Measurements from ENCODE around the gene ATP2B3.

ATP2B3 gene

DNA sequence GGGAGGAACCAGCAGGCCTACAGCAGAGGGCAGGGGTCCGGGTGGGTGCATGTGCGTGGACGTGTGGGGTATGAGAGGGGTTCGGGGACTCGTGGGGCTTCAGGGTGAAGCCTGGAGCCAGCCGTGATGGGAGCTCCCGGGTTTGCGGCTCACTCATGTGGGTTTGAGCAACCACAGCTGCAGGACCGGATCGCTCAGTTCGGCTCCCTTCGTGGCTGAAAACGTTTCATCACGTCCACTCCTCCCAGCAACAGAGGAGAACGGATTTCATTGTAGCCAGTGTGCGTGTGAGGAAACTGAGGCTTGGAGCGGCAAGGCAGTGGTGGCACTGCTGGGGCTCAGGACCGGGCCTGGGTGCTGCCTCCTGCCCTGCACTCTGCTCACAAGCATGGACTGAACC, 12.1 kb upstream of the ATP2B3 start:
- Histone ChIP-seq H3K9me3 (ENCODE audit: low read length) (no peaks in the 10 kb centered on the region), H3K27ac (ENCODE audit: low read depth, low read length, poor library complexity, severe bottlenecking) (no peak overlapping the region), H3K79me2 (ENCODE audit: insufficient read depth, low read length) (no peaks in the 10 kb centered on the region), H3K4me1 (ENCODE audit: insufficient read depth, low read length, severe bottlenecking) (no peaks in the 10 kb centered on the region), H3K9ac (ENCODE audit: low read length) (no peak overlapping the region), H3K4me3 (ENCODE audit: low read depth, low read length, poor library complexity, severe bottlenecking) (no peak overlapping the region), H4K20me1 (ENCODE audit: insufficient read depth, low read length) (no peaks in the 10 kb centered on the region), H3K27me3 (ENCODE audit: insufficient read depth, low read length) (no peaks in the 10 kb centered on the region), H3K4me2 (ENCODE audit: low read length) (no peak overlapping the region), H2AFZ (ENCODE audit: low read length) (no peak overlapping the region), H3F3A (ENCODE audit: insufficient read depth, low read length) (no peaks in the 10 kb centered on the region), H3K36me3 (ENCODE audit: insufficient read depth, low read length) (no peaks in the 10 kb centered on the region), H3K9me2 (ENCODE audit: low read depth, low read length) (no peaks in the 10 kb centered on the region)
- no peak for TF ChIP-seq EZH2 (IDR thresholded peaks at IDR 0.05; ENCODE audit: borderline replicate concordance, low read length)
- TF ChIP-seq, protein P1, sequence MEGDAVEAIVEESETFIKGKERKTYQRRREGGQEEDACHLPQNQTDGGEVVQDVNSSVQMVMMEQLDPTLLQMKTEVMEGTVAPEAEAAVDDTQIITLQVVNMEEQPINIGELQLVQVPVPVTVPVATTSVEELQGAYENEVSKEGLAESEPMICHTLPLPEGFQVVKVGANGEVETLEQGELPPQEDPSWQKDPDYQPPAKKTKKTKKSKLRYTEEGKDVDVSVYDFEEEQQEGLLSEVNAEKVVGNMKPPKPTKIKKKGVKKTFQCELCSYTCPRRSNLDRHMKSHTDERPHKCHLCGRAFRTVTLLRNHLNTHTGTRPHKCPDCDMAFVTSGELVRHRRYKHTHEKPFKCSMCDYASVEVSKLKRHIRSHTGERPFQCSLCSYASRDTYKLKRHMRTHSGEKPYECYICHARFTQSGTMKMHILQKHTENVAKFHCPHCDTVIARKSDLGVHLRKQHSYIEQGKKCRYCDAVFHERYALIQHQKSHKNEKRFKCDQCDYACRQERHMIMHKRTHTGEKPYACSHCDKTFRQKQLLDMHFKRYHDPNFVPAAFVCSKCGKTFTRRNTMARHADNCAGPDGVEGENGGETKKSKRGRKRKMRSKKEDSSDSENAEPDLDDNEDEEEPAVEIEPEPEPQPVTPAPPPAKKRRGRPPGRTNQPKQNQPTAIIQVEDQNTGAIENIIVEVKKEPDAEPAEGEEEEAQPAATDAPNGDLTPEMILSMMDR (IDR thresholded peaks at IDR 0.05; ENCODE audit: low read length): no peak

DNA sequence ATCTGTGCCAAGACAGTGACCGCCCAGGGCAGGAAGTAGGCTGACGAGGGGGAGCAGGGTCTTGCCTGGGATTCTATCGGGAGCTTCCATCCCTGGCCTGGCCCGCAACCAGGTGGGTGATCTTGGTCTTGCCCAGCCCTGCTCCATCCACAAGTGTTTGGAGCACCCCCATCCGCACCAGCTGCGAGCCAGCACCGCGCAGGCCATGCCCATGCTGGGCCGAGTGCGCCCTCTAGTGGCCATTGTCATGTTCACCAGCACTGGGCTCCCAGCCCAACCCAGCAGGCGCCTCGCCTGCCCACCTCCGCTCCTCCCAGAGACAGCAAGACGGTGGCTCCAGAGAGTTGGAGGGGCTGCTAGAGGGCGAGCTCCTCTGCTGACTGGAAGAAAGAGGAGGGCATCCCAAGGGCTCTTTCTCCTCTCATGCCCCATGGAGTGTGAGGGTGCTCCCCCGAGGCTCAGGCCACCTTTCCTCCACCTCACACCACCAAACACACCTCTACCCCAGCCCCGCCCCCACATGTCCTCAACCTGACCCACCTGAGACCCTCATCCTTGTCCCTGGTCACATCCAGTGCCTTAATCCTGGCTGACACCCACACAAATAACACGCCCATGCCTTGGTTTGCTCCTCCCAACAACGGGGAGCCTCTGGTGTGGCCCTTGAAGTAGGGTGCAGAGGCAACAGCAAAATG, 9.8 kb upstream of the ATP2B3 start:
- Histone ChIP-seq H3K4me1 (ENCODE audit: insufficient read depth, low read length, severe bottlenecking) (no peaks in the 10 kb centered on the region), H4K20me1 (ENCODE audit: insufficient read depth, low read length) (no peaks in the 10 kb centered on the region), H3F3A (ENCODE audit: insufficient read depth, low read length) (no peaks in the 10 kb centered on the region), H3K9me3 (ENCODE audit: low read length) (no peaks in the 10 kb centered on the region), H3K27ac (ENCODE audit: low read depth, low read length, poor library complexity, severe bottlenecking) (no peak overlapping the region), H3K36me3 (ENCODE audit: insufficient read depth, low read length) (no peaks in the 10 kb centered on the region), H3K9me2 (ENCODE audit: low read depth, low read length) (no peaks in the 10 kb centered on the region), H3K4me3 (ENCODE audit: low read depth, low read length, poor library complexity, severe bottlenecking) (no peak overlapping the region), H3K79me2 (ENCODE audit: insufficient read depth, low read length) (no peaks in the 10 kb centered on the region), H3K4me2 (ENCODE audit: low read length) (no peak overlapping the region), H3K27me3 (ENCODE audit: insufficient read depth, low read length) (no peaks in the 10 kb centered on the region), H2AFZ (ENCODE audit: low read length) (no peak overlapping the region), H3K9ac (ENCODE audit: low read length) (no peak overlapping the region)
- TF ChIP-seq, protein P1 (IDR thresholded peaks at IDR 0.05; ENCODE audit: low read length): peak; percentile 63
- no peak for TF ChIP-seq EZH2 (IDR thresholded peaks at IDR 0.05; ENCODE audit: borderline replicate concordance, low read length)

DNA sequence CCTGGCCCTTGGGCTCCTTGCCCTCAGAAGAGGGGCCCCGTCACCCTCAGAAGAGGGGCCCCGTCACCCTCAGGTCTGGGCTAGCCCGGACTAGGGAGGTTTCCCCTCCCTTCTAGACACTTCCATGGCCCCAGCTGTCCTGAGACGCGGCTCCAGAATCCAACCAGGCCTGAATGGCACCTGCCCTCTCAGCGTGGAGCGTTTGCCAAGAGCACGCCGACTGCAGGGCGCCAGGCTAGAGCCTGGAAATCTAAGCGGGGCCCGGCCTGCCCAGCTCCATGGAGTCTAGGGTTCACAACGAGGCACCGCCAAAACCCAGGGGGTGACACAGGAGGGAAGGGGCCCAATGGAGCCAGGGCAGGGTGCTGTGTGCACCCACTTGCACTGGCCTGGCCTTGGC, 7.8 kb upstream of the ATP2B3 start:
- Histone ChIP-seq H2AFZ (ENCODE audit: low read length) (no peak overlapping the region), H3K27ac (ENCODE audit: low read depth, low read length, poor library complexity, severe bottlenecking) (no peak overlapping the region), H3K27me3 (ENCODE audit: insufficient read depth, low read length) (no peaks in the 10 kb centered on the region), H3K9me2 (ENCODE audit: low read depth, low read length) (no peaks in the 10 kb centered on the region), H3K36me3 (ENCODE audit: insufficient read depth, low read length) (no peaks in the 10 kb centered on the region), H3K4me2 (ENCODE audit: low read length) (no peak overlapping the region), H3K9me3 (ENCODE audit: low read length) (no peaks in the 10 kb centered on the region), H4K20me1 (ENCODE audit: insufficient read depth, low read length) (no peaks in the 10 kb centered on the region), H3F3A (ENCODE audit: insufficient read depth, low read length) (no peaks in the 10 kb centered on the region), H3K4me3 (ENCODE audit: low read depth, low read length, poor library complexity, severe bottlenecking) (no peak overlapping the region), H3K4me1 (ENCODE audit: insufficient read depth, low read length, severe bottlenecking) (no peaks in the 10 kb centered on the region), H3K9ac (ENCODE audit: low read length) (no peak overlapping the region), H3K79me2 (ENCODE audit: insufficient read depth, low read length) (no peaks in the 10 kb centered on the region)
- TF ChIP-seq, protein P1 (IDR thresholded peaks at IDR 0.05; ENCODE audit: low read length): no peak
- TF ChIP-seq EZH2 (IDR thresholded peaks at IDR 0.05; ENCODE audit: borderline replicate concordance, low read length): no peak

Measured in OCI-LY1 (cell line).